ENCODE data around the gene DCDC2B. TPM values are rescaled to one million over a fixed set of nuclear protein-coding genes. Genes with fewer than 3 reads are reported as not detected.
A peak's percentile ranks its signal among the peaks of the same experiment; 100 is the strongest.

The DCDC2B gene
- total RNA-seq, 1 experiment from 2014 or later = not detected

- DNase-seq (ENCODE audit: low read depth) = no peak
These were observed 12.7 kb upstream of the DCDC2B start for GRCh38 chr1:32195972-32196823.

- DNase-seq (ENCODE audit: low read depth) = no peak
These were observed 11.8 kb upstream of the DCDC2B start for GRCh38 chr1:32197074-32197473.

GRCh38 chr1:32197837-32198236 is 11.1 kb upstream of the DCDC2B start:
- no peak for DNase-seq (ENCODE audit: low read depth)

- no peak for DNase-seq (ENCODE audit: low read depth)
These were observed 10.4 kb upstream of the DCDC2B start for GRCh38 chr1:32198237-32199042.

GRCh38 chr1:32199043-32199716 is 9.7 kb upstream of the DCDC2B start:
- no peak for DNase-seq (ENCODE audit: low read depth)

GRCh38 chr1:32199717-32200072 is 9.2 kb upstream of the DCDC2B start:
- no peak for DNase-seq (ENCODE audit: low read depth)

GRCh38 chr1:32200226-32201010 is 8.5 kb upstream of the DCDC2B start, which contains the start of gene CCDC28B:
Gene CCDC28B (plus strand): TSS chr1:32200595. CDS start chr1:32201936, 1,341 bp downstream.
- DNase-seq (ENCODE audit: low read depth) = peak; percentile 63

GRCh38 chr1:32201011-32201855 is 7.7 kb upstream of the DCDC2B start:
- peak; percentile 63 for DNase-seq (ENCODE audit: low read depth)

GRCh38 chr1:32204943-32205361 is 3.9 kb upstream of the DCDC2B start:
- DNase-seq (ENCODE audit: low read depth) = no peak

- DNase-seq (ENCODE audit: low read depth) = peak; percentile 77
These were observed 3.2 kb upstream of the DCDC2B start, which contains the start of gene IQCC for GRCh38 chr1:32205401-32206370. Gene IQCC (plus strand): TSS chr1:32205671. CDS start chr1:32205682, 11 bp downstream.

GRCh38 chr1:32208469-32208868 is 420 bp upstream of the DCDC2B start:
- no peak for DNase-seq (ENCODE audit: low read depth)

GRCh38 chr1:32215629-32216480 is 7.0 kb downstream of the DCDC2B start:
- DNase-seq (ENCODE audit: low read depth) = peak; percentile 64

GRCh38 chr1:32216566-32216965 is 7.7 kb downstream of the DCDC2B start:
- DNase-seq (ENCODE audit: low read depth) = no peak

- DNase-seq (ENCODE audit: low read depth) = no peak
These were observed 10.1 kb downstream of the DCDC2B start for GRCh38 chr1:32219022-32219421.

- no peak for DNase-seq (ENCODE audit: low read depth)
These were observed 12.1 kb downstream of the DCDC2B start for GRCh38 chr1:32220746-32221580.

- no peak for DNase-seq (ENCODE audit: low read depth)
These were observed 12.7 kb downstream of the DCDC2B start for GRCh38 chr1:32221581-32221979.
